Esophagus muscularis mucosa (tissue), 3 donors: Measurements from ENCODE around the gene SEMA5B.

ENCODE experiments used
- POLR2A ChIP-seq: fragments of 450-650 bp; IDR thresholded peaks from one replicate; pipeline ENCODE4 v1.6.1; 2017; ENCODE audit warnings: antibody characterized with exemption, moderate library complexity, mild to moderate bottlenecking, low read depth
- TF ChIP-seq, protein P1 (sequence below), 3 experiments: fragments of 200-600 bp in 2 of 3; fragments of 450-650 bp in 1 of 3; sonication (generic) in 2 of 3; IDR thresholded peaks; one replicate each; pipeline ENCODE4 v1.5.1; 2017 to 2019; ENCODE audit warnings: antibody characterized with exemption in 3 of 3, mild to moderate bottlenecking in 2 of 3, moderate library complexity in 1 of 3

DNA sequence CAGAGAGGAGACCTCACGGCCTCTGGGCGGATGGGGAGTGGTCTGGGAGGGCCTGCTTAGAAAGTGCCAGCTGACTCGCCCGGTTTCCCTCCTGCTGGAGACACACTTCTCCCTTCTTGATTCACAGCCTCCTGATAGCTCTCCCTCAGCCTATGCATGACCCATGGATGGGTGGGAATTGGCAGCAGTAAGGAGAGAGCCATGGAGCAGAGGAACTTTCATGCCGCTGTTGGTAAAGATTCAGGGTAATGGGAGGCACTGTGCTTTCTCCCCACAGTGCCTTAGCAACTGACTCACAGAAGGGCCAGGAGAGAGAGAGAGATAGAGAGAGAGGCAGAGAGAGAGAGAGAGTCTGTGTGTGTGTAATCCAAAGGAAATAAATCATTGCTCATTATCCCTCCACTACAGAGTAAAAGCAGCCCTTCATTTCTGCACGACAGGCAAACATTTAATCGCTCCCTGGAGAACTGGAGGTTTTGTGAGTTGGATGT lies 82.8 kb downstream of the SEMA5B start:
- TF ChIP-seq, protein P1, sequence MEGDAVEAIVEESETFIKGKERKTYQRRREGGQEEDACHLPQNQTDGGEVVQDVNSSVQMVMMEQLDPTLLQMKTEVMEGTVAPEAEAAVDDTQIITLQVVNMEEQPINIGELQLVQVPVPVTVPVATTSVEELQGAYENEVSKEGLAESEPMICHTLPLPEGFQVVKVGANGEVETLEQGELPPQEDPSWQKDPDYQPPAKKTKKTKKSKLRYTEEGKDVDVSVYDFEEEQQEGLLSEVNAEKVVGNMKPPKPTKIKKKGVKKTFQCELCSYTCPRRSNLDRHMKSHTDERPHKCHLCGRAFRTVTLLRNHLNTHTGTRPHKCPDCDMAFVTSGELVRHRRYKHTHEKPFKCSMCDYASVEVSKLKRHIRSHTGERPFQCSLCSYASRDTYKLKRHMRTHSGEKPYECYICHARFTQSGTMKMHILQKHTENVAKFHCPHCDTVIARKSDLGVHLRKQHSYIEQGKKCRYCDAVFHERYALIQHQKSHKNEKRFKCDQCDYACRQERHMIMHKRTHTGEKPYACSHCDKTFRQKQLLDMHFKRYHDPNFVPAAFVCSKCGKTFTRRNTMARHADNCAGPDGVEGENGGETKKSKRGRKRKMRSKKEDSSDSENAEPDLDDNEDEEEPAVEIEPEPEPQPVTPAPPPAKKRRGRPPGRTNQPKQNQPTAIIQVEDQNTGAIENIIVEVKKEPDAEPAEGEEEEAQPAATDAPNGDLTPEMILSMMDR (IDR thresholded peaks at IDR 0.05) = no peak
- no peak for TF ChIP-seq POLR2A
